ENCODE data around the gene FOXP4. TPM values are rescaled to one million over a fixed set of nuclear protein-coding genes. Genes with fewer than 3 reads are reported as not detected.

The FOXP4 gene
- total RNA-seq, 2 donors from 2014 or later, result 8.6 to 10.5 TPM

DNA sequence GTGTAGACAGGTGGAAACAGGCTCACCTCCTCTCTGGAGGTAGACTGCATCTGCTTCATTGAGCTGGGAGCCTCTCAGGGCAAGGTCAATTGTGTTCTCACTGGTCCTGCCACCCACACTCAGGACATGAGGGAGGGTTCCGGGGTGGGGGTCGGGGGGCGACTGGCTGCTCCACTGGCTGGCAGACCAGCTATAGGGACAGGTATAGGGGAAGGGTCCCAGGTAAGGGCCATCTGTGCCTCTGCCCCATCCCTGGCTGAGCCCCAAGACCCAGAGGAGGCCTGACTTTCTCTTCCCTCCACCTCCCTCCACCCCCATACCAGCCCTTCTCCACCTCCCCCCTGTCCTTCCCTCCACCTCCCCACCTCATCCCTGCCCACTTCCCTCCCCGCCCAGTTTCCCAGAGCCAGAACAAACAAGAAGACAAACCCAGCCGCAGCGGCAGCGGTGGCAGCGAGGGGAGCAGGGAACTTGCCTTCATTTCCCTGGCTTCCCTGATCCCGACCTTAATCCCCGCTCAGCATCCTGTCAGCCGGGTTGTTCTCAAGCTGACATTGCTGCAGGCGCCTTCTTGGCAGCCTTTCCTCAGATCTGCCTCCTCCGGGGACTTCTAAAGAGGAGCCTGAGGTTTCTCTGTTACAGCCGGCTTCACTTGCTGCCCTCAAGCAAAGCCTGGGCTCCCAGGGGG, 18.3 kb upstream of the FOXP4 start:
- DNase-seq (peak in 1 of 4 donors; percentile 31), ATAC-seq (no peak)
- 38 to 41% methylated on average over 8 to 11 of the region's 14 CpGs for WGBS, 2 donors
- Histone ChIP-seq H3K4me3 (no peak overlapping the region), H3K36me3 (replicated peaks in 1 of 2; ENCODE audit: insufficient read depth in 1 of 2, low read depth in 2 of 2) (no peaks in the 10 kb centered on the region), H3K4me1 (peaks cover 4% of the 10 kb centered on the region), H3K27ac (no peak overlapping the region), H3K27me3 (no peaks in the 10 kb centered on the region), H3K9me3 (no peaks in the 10 kb centered on the region)
- intact Hi-C loops (cut with DNase I), result no loop called here
- TF ChIP-seq, protein P1, sequence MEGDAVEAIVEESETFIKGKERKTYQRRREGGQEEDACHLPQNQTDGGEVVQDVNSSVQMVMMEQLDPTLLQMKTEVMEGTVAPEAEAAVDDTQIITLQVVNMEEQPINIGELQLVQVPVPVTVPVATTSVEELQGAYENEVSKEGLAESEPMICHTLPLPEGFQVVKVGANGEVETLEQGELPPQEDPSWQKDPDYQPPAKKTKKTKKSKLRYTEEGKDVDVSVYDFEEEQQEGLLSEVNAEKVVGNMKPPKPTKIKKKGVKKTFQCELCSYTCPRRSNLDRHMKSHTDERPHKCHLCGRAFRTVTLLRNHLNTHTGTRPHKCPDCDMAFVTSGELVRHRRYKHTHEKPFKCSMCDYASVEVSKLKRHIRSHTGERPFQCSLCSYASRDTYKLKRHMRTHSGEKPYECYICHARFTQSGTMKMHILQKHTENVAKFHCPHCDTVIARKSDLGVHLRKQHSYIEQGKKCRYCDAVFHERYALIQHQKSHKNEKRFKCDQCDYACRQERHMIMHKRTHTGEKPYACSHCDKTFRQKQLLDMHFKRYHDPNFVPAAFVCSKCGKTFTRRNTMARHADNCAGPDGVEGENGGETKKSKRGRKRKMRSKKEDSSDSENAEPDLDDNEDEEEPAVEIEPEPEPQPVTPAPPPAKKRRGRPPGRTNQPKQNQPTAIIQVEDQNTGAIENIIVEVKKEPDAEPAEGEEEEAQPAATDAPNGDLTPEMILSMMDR (IDR thresholded peaks at IDR 0.05), result no peak
- TF ChIP-seq POLR2A (IDR thresholded peaks at IDR 0.05), result no peak

DNA sequence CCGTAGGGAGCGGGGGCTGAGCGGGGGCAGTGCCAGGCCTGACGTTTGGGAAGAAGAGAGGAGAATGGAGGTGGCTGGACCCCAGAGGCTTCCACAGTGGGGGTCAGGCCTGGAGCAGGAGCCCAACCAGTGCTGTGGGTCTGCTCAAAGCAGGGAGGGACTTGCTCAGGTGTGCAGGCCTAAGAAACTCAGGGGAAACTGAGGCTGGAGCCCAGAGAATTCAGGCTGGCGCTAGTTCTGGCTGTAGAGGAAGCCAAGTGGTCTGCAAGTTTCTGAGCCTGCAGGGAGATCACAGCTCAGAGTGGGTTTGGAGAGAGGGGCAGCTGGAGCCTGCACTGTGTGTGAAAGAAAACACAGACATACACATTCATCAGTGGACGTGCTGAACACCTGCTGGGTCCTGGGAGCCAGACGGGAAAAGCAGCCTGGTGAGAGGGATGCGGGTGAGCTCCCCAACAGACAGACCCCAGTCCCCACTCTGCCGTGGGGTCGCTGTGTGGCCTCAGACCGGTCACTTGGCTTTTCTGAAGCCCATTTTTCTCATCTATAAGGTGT, 17.7 kb upstream of the FOXP4 start:
- no peak overlapping the region for H3K27ac ChIP-seq
- intact Hi-C loops (cut with DNase I), result no loop called here
- H3K4me3 ChIP-seq, result no peak overlapping the region
- ATAC-seq, result no peak
- no peaks in the 10 kb centered on the region for H3K9me3 ChIP-seq
- H3K4me1 ChIP-seq, result peaks cover 4% of the 10 kb centered on the region
- no peaks in the 10 kb centered on the region for H3K36me3 ChIP-seq (replicated peaks in 1 of 2; ENCODE audit: insufficient read depth in 1 of 2, low read depth in 2 of 2)
- 84 to 88% methylated on average over 11 of the region's 11 CpGs for WGBS, 2 donors
- TF ChIP-seq POLR2A (IDR thresholded peaks at IDR 0.05), result no peak
- TF ChIP-seq, protein P1 (IDR thresholded peaks at IDR 0.05), result no peak
- no peaks in the 10 kb centered on the region for H3K27me3 ChIP-seq
- no peak for DNase-seq

DNA sequence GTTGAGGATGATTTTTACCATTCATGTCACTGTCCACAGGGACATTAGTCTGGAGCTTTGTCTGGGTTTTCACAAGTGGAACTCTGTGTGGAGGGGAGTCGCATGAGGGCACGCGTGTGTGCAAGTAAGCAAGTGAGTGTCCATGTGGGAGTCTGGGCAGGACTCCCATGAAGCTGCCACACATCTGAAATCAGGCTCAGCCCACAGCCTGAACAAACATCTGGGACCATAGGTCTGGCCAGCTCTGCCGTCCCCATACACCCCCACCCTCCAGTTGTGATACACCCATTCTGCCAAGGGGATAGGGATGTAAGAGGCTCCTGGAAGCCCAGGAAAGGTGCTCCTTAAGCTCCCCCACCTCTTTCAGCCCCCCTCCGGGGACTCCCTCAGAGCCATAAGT, 17.1 kb upstream of the FOXP4 start:
- 90 to 99% methylated on average over 5 of the region's 5 CpGs for WGBS, 2 donors
- DNase-seq (no peak), ATAC-seq (no peak)
- H3K36me3 ChIP-seq (replicated peaks in 1 of 2; ENCODE audit: insufficient read depth in 1 of 2, low read depth in 2 of 2), result no peaks in the 10 kb centered on the region
- peaks cover 4% of the 10 kb centered on the region for H3K4me1 ChIP-seq
- no peak overlapping the region for H3K27ac ChIP-seq
- intact Hi-C loops (cut with DNase I), result no loop called here
- TF ChIP-seq, protein P1 (IDR thresholded peaks at IDR 0.05), result no peak
- TF ChIP-seq POLR2A (IDR thresholded peaks at IDR 0.05), result no peak
- no peaks in the 10 kb centered on the region for H3K27me3 ChIP-seq
- no peak overlapping the region for H3K4me3 ChIP-seq
- no peaks in the 10 kb centered on the region for H3K9me3 ChIP-seq

DNA sequence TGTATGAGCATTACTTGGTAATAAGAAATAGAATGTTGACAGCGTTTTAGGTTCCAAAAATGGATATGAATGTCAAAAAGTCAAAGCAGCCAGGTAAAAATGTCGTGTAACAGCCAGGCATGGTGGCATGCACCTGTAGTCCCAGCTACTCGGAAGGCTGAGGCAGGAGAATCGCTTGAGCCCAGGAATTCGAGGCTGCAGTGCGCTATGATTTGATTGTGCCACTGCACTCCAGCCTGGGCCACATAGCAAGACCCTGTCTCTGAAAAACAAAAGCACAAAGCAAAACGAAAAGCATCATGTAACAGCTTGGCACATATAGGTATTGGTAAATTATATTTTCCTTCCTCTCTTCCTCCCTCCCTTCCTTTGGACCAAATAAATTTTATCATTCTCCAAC, 16.2 kb upstream of the FOXP4 start:
- H3K9me3 ChIP-seq, result no peaks in the 10 kb centered on the region
- 82 to 90% methylated on average over 7 of the region's 7 CpGs for WGBS, 2 donors
- DNase-seq, result no peak
- TF ChIP-seq POLR2A (IDR thresholded peaks at IDR 0.05), result no peak
- TF ChIP-seq, protein P1 (IDR thresholded peaks at IDR 0.05), result no peak
- intact Hi-C loops (cut with DNase I), result no loop called here
- H3K4me1 ChIP-seq, result peaks cover 4% of the 10 kb centered on the region
- no peak overlapping the region for H3K4me3 ChIP-seq
- H3K27ac ChIP-seq, result no peak overlapping the region
- H3K36me3 ChIP-seq (replicated peaks in 1 of 2; ENCODE audit: insufficient read depth in 1 of 2, low read depth in 2 of 2), result no peaks in the 10 kb centered on the region
- ATAC-seq, result no peak
- H3K27me3 ChIP-seq, result no peaks in the 10 kb centered on the region

DNA sequence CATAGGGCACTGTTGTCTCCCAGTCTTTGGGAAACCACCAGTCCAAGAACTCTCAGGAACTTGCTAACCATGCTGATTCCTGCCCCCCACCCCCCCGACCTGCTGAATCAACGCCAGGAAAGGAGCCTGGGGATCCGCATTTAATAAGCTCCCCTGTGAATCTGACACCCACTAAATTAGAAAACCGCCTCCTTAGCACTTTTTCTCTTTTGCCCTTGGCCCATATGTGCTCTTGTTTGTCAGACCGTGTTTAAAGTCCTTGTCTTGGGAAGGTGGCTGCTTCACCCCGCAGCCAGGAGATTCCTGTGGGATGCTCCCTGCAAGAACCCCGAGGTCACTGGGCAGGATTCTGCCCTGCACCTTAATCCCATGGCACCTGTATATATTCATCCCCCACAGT, 15.7 kb upstream of the FOXP4 start:
- Histone ChIP-seq H3K27ac (no peak overlapping the region), H3K4me1 (peaks cover 4% of the 10 kb centered on the region), H3K36me3 (replicated peaks in 1 of 2; ENCODE audit: insufficient read depth in 1 of 2, low read depth in 2 of 2) (no peaks in the 10 kb centered on the region), H3K27me3 (no peaks in the 10 kb centered on the region), H3K9me3 (no peaks in the 10 kb centered on the region), H3K4me3 (no peak overlapping the region)
- intact Hi-C loops (cut with DNase I), result no loop called here
- TF ChIP-seq POLR2A (IDR thresholded peaks at IDR 0.05), result no peak
- TF ChIP-seq, protein P1 (IDR thresholded peaks at IDR 0.05), result no peak
- WGBS, 2 donors, result 90 to 91% methylated on average over 7 of the region's 7 CpGs
- no peak for DNase-seq
- ATAC-seq, result no peak

All from body of pancreas (tissue), 4 donors.